BLaER1 (cell line): Measurements from ENCODE around the gene RTN3.

ENCODE experiments used
- H3K27ac ChIP-seq: shearing (Covaris generic); formaldehyde crosslinking; 2 replicates; pipeline ENCODE4 v1.8.1; 2022
- H3K27me3 ChIP-seq: shearing (Covaris generic); formaldehyde crosslinking; 2 replicates; pipeline ENCODE4 v1.8.1; 2022
- H3K36me3 ChIP-seq: shearing (Covaris generic); formaldehyde crosslinking; 2 replicates; pipeline ENCODE4 v1.8.1; 2022
- H3K4me1 ChIP-seq: shearing (Covaris generic); formaldehyde crosslinking; 2 replicates; pipeline ENCODE4 v1.8.1; 2022
- H3K4me2 ChIP-seq: shearing (Covaris generic); formaldehyde crosslinking; 2 replicates; pipeline ENCODE4 v1.8.1; 2022
- H3K4me3 ChIP-seq: shearing (Covaris generic); formaldehyde crosslinking; 2 replicates; pipeline ENCODE4 v1.8.1; 2022
- H3K9ac ChIP-seq: shearing (Covaris generic); formaldehyde crosslinking; 2 replicates; pipeline ENCODE4 v1.8.1; 2022
- H3K9me3 ChIP-seq: shearing (Covaris generic); formaldehyde crosslinking; 2 replicates; pipeline ENCODE4 v1.8.1; 2022
- H4K20me1 ChIP-seq: shearing (Covaris generic); formaldehyde crosslinking; 2 replicates; pipeline ENCODE4 v1.8.1; 2022
- Cebpa-rat ChIP-seq: shearing (Covaris generic); IDR thresholded peaks from 2 replicates; pipeline ENCODE4 v1.8.1; 2022

The RTN3 gene

DNA sequence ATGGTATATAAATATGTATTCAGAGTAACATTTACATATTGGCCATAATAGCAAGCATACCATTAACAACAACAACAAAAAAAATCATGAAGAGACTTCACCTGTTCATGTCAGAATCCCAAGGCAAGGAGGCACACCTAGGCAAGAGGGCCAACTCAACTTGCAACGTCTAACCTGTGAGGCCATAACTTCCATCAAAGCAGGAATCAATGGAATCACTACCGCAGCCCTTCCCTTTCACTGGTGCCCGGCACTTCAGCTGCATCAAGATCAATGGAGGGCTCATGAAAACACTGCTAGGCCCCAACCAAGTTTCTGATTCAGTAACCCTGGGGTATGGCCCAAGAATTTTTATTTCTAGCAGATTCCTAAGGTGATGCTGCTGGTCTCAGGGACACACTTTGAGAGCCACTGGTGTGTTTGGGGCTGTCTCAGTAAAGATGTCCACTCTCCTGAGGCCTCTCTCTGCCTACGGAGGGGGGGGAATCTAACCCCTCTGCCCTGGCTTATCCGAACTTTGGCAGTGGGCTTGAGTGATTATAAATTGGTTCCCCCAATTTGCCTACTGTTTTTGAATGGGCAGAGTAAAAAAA is 79.3 kb downstream of the RTN3 start:
- Histone ChIP-seq H3K27me3 (no peaks in the 10 kb centered on the region), H3K4me2 (no peak overlapping the region), H3K36me3 (peaks cover 93% of the 10 kb centered on the region), H3K27ac (no peak overlapping the region), H3K9ac (no peak overlapping the region), H3K9me3 (no peaks in the 10 kb centered on the region), H4K20me1 (peaks cover 60% of the 10 kb centered on the region), H3K4me3 (no peak overlapping the region), H3K4me1 (peaks cover 10% of the 10 kb centered on the region)
- TF ChIP-seq Cebpa-rat: no peak

DNA sequence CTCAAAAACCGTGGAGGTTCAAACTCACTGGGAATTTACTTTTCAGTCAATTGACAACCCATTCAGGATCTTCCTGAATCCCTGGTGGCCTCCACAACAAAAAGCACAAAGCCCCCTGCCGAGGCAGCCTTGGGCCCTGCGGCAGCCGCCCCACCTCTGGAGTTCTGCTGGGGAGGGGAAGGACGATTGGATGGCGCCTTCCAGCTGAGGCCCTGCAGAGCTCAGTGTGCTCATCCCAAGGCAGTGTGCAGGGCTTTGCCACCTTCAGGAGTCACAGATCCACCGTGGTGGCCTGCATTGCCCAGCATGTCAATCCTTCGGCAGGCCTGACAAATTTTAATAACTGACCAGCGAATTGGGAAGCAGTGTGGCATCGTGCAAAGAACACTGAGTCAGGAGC is 79.9 kb downstream of the RTN3 start:
- Histone ChIP-seq H4K20me1 (peaks cover 66% of the 10 kb centered on the region), H3K27me3 (no peaks in the 10 kb centered on the region), H3K4me1 (peaks cover 16% of the 10 kb centered on the region), H3K4me3 (no peak overlapping the region), H3K4me2 (no peak overlapping the region), H3K9me3 (no peaks in the 10 kb centered on the region), H3K9ac (no peak overlapping the region), H3K27ac (no peak overlapping the region), H3K36me3 (peaks cover 96% of the 10 kb centered on the region)
- no peak for TF ChIP-seq Cebpa-rat

DNA sequence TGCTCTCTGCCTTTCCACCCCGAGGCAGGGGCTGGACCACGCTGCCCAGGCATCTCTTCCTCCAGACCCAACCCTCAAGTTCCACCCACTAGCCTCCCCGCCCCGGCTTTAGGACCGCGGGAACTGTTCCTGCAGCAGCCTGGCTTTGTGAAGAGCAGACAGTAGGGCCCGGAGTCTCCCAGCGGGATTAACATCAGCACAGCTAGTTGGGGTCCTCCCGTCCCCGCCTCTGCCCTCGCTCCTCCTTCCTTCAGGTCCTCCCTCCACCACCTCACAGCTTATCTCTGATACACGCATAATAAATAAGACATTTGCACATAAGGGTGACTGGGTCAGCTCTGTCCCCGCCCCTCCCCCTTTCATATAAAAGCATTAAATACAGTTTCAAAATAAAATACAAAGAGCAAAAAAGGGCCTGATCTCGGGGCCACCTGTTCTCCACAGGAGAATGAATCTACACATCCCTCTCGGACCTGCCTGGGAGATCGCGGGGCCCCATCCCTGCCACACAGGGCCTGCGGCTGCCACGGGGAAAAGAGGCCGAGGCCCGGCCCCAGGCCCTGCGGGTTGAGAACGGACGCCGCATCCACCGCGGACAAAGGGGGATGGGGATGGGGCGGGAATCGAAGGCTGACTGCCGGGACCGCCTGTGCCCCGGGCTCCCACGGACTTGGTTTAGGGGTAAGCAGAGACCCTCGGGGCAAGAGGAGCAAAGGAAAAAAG is 80.8 kb downstream of the RTN3 start:
- no peak overlapping the region for H3K4me2 ChIP-seq
- peaks cover 75% of the 10 kb centered on the region for H4K20me1 ChIP-seq
- peaks cover 89% of the 10 kb centered on the region for H3K36me3 ChIP-seq
- no peaks in the 10 kb centered on the region for H3K9me3 ChIP-seq
- H3K27me3 ChIP-seq: no peaks in the 10 kb centered on the region
- peaks cover 25% of the 10 kb centered on the region for H3K4me1 ChIP-seq
- no peak overlapping the region for H3K4me3 ChIP-seq
- no peak for TF ChIP-seq Cebpa-rat
- no peak overlapping the region for H3K9ac ChIP-seq
- H3K27ac ChIP-seq: no peak overlapping the region

DNA sequence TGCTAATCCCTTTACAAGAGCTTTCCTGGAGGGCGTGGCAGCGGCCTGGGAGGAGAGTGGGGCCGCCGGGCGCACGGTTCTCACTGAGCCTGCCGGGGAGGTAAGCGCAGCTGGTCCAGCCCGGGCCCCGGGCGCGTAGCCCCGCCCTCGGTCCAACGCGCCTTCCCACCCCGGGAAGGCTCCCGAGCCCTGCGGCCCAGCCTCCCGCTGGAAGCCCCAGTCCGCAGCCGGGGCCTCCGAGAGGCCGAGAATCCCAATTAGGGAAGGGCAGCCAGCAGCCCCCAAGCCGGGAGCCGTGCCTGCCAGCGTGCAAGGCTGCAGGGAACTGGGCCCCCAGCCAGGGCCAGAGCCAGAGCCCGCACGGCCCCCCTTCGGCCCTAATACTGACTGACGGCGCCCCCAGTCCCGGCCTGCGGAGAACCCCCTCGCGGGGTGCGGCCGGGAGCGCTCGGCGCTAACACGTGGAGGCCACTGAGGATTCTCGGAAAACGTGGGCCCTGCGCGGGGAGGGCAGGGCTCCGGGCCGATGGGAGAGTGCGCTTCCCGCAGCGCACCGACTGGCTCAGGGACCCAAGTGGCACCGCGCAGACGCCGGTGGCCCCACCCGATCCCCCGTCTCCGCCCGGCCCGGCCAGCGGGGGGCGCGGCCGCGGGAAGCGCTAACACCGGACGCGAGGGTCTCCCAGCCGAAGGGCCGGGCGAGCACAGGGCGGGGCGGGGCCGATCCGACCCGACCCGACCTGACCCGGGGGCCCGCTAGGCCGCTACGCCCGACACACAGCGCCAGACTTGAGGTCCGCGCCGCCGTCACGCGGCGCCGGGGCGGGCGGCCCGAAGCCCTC is 81.6 kb downstream of the RTN3 start:
- Histone ChIP-seq H4K20me1 (peaks cover 83% of the 10 kb centered on the region), H3K9ac (no peak overlapping the region), H3K4me3 (no peak overlapping the region), H3K9me3 (no peaks in the 10 kb centered on the region), H3K36me3 (peaks cover 81% of the 10 kb centered on the region), H3K4me1 (peaks cover 28% of the 10 kb centered on the region), H3K4me2 (no peak overlapping the region), H3K27ac (no peak overlapping the region), H3K27me3 (no peaks in the 10 kb centered on the region)
- no peak for TF ChIP-seq Cebpa-rat

DNA sequence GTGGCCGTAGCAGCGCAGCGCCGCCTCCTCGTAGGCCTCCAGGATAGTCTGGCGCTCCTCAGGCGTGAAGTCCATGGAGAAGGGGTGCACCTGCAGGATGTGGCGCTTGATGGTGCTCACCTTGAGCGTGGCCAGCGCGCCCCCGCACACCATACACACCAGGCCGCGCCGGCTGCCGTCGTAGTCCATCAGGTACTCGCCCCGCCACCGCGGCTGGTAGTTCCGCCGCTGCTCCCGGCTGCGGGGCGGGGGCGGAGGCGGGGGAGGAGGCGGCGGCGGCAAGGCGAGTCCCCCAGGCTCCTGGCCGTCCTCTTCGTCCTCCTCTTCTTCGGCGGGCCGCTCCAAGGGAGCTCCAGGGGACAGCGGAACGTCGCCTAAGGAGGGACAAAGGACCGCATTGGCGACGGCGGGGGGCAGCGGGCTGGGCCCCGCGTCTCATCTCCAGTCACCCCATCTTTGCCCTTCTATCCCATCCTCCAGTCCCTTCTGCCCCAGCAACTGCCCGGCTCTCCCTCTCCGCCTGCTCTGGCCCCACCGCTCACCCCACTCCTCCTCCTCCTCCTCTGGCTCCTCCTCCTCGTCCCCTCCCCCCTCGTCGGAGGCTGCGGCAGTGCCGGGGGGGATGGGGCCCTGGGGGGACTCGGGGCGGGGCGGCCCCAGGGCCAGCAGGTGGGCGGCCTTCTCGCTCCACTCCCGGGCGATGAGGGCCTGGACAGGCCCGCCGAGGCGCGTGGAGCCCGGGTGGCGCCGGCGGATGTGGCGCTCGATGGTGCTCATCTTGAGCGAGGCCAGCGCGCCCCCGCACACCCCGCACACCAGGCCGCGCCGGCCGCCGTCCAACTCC is 82.4 kb downstream of the RTN3 start:
- Histone ChIP-seq H3K9ac (no peak overlapping the region), H4K20me1 (peaks cover 81% of the 10 kb centered on the region), H3K4me1 (peaks cover 28% of the 10 kb centered on the region), H3K27ac (no peak overlapping the region), H3K36me3 (peaks cover 73% of the 10 kb centered on the region), H3K27me3 (no peaks in the 10 kb centered on the region), H3K4me3 (no peak overlapping the region), H3K4me2 (no peak overlapping the region), H3K9me3 (no peaks in the 10 kb centered on the region)
- no peak for TF ChIP-seq Cebpa-rat

DNA sequence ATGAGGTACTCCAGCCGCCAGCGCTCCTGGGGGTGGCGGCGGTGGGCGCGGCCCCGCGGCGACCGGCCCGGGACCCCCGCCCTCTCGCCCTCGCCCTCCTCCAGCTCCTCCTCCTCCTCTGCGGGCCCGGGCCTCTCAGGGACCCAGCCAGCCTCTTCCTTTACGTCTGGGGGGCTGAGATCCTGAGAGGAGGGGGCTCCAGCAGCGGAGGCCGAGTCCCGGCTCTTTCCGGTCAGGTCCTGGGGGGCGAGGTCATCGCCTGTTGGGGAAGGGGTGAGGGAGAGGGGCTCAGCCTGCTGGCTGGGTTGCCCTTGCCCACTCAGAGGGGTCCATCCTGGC is 83.0 kb downstream of the RTN3 start:
- Histone ChIP-seq H4K20me1 (peaks cover 80% of the 10 kb centered on the region), H3K27ac (no peak overlapping the region), H3K4me1 (peaks cover 28% of the 10 kb centered on the region), H3K9me3 (no peaks in the 10 kb centered on the region), H3K4me2 (no peak overlapping the region), H3K9ac (no peak overlapping the region), H3K27me3 (peaks cover 3% of the 10 kb centered on the region), H3K4me3 (no peak overlapping the region), H3K36me3 (peaks cover 67% of the 10 kb centered on the region)
- no peak for TF ChIP-seq Cebpa-rat

DNA sequence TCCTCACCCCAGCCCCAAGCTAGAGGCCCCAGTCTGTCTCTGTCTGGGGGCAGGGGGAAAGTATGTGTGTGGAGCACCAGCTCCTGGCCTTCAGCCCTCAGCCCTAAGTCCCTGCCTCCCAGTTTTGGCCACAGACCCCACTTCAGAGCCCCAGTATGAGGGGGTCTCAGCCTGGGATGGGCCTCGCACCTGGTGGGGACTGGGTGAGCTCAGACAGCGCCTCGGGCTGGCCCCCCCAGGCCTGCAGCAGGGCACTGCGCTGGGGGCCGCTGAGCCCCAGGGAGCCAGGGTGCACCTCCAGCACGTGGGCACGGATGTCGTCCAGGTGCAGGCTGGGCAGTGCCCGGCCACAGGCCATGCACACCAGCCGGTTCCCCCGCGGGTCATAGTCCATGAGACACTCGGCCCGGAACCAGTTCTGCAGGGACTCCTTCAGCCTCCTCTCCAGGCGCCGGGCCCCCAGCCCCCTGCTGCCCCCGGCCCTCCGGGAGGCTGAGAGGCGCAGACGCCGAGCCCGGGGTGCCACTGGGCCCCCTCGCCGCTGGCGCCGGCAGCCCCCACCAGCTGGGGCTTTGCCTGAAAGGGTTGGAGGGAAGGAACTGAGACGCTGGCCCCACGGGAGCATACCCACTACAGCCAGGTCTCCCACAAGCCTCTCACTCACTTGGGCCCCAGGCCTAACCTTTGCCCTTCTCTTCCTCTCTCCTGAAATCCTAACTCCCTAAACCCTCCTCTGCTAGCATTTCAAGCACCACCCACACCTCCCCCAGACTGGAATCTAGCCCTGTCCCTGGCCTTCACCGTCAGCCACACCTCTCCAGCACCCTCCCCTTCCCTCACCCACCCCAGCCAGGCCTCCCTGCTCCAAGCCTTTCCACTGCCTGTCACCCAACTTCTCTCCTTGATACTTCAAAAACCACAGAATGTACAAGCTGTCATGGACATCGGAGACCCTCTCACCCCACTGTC is 83.7 kb downstream of the RTN3 start:
- peaks cover 60% of the 10 kb centered on the region for H3K36me3 ChIP-seq
- no peaks in the 10 kb centered on the region for H3K9me3 ChIP-seq
- H3K4me1 ChIP-seq: peaks cover 35% of the 10 kb centered on the region
- H4K20me1 ChIP-seq: peaks cover 78% of the 10 kb centered on the region
- H3K4me2 ChIP-seq: peak overlapping the region; percentile 94
- peak overlapping the region; percentile 34; the same call in 1 of the 2 replicates for H3K9ac ChIP-seq
- peaks cover 9% of the 10 kb centered on the region for H3K27me3 ChIP-seq
- H3K27ac ChIP-seq: no peak overlapping the region; the same call in 1 of the 2 replicates
- no peak overlapping the region for H3K4me3 ChIP-seq
- TF ChIP-seq Cebpa-rat: no peak

DNA sequence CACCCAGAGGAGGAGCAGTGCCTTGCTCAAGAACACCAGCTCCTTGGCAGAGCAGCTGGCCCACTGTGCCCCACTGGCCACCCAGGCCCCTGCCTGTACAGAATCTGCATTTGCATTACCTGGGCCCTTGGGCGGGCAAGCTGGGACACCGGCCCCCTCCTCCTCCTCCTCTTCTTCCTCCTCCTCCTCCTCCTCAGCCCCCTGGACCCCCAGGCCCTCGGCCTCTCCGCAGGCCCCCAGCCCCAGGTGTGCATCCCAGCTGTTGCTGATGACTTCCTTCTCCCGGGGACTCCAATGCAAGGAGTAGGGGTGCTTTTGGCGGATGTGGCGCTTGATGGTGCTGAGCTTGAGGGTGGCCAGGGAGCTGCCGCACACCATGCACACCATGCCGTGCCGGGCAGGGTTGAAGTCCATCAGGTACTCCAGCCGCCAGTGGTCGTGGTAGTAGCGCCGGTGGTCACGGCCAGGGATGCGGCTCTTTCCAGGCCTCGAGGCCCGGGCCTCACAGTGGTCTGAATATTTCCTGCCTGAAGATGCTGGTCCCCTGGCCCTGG is 84.5 kb downstream of the RTN3 start:
- Histone ChIP-seq H3K27me3 (peaks cover 17% of the 10 kb centered on the region), H3K9ac (peak overlapping the region; percentile 90), H3K27ac (no peak overlapping the region), H3K4me2 (peak overlapping the region; percentile 94), H3K4me3 (no peak overlapping the region), H4K20me1 (peaks cover 70% of the 10 kb centered on the region), H3K9me3 (no peaks in the 10 kb centered on the region), H3K4me1 (peaks cover 38% of the 10 kb centered on the region), H3K36me3 (peaks cover 52% of the 10 kb centered on the region)
- TF ChIP-seq Cebpa-rat: no peak
